ENCODE data around the gene INHBA.

- TF ChIP-seq CTCF (IDR thresholded peaks at IDR 0.05; ENCODE audit: low read length) (peak; percentile 70), EZH2 (IDR thresholded peaks at IDR 0.05; ENCODE audit: borderline replicate concordance, low read length) (no peak)
These were observed 8.6 kb upstream of the INHBA start for GRCh38 chr7:41711283-41712064.
